Activated CD4-positive, alpha-beta T cell treated with anti-CD3 and anti-CD28 coated beads, Interleukin-2, amount 50 U/mL, for 1 hour (primary cell): Measurements from ENCODE around the gene PAX4.
"Not testable (repeated sequence)": the region's sequence is repeated elsewhere in the genome, so short reads cannot be mapped to it uniquely, and the experiment has no call there.

Experiments used
- DNase-seq: peaks from one replicate; pipeline ENCODE4 v3.0.0-alpha.2; 2020

PAX4 gene

DNA sequence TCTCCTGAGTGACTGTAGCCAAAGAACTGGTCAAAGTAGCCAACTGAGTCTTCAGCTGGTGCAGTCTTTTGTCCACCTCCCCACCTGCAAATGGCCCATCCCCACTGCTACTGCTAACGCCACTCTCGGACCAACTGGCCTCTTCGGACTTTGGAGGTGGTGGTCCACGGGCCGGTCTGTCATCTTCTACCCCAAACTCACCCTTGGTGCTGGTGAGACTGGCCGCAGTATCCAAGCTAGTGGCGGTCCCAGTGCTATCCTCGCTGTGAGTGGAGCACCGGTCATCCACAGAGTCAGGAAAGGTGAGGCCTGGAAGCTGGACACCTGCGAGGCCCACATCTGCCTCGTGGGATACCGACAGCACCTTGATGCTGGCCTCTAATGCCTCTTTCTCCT lies 33.3 kb downstream of the PAX4 start:
- DNase-seq: no peak

DNA sequence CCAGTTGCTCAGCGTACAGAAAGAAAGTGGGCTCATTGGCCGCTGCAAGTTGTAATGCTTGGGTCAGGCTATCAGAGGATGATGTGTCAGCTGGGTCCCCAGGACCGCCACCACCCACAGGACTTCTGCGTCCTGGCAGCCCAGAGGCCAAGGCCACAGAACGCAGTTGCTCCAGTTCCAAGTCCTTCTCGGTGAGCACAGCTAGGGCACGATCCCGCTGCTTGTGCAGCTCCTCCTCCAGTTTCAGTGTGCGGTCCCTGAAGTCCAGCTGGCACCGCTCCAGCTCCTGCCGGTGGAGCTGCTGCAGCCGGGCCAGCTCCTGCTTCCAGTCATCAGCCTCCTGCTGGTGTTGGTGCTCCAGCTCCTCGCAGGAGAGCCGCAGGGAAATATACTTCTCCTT lies 35.6 kb downstream of the PAX4 start:
- no peak for DNase-seq

GRCh38 chr7:127581716-127582115 lies 36.2 kb downstream of the PAX4 start:
- no peak for DNase-seq

DNA sequence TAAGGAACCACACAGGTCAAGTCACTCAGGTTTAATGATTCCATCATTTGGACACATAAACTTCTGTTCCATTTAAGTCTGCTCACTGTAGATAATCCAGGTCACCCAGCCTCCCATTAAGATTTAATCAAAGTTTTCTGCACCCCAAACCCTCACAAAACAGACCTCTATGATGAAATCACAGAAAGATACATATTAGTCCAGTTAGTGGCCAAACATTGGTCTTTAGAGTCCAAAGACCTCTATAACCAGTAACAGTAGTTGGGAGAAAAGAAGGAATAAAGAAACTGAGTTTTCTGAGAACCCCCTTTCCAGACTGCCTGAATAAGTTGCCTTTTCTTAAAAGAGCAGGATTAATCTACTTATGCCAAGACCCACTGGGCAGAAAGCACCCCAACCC lies 37.3 kb downstream of the PAX4 start:
- DNase-seq: no peak

DNA sequence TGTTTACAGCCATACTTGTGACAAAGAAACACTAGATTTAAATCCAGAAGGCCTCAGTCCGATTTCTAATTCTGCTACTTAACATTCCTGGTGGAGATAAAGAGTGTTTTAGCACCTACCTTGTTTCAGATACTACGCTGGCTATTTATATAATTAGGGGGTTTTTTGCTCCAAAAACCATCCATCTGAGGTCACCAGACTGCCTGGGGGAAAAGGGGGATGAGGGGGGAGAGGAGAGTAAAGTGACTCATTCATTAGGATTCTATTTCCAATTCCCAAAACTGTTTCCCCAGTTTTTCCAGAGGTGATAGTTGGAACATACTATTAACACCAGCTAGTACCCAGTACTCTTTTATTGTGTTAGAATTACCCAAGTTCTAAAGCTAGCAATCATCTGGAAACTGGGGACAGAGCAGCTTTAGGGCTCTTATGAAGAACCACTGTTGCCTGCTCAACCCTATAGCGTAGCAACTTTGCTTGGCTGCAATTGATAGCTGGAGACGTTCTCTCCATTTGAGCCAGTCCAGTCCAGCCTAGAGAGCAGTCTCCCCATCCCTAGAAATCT lies 39.1 kb downstream of the PAX4 start:
- no peak for DNase-seq

DNA sequence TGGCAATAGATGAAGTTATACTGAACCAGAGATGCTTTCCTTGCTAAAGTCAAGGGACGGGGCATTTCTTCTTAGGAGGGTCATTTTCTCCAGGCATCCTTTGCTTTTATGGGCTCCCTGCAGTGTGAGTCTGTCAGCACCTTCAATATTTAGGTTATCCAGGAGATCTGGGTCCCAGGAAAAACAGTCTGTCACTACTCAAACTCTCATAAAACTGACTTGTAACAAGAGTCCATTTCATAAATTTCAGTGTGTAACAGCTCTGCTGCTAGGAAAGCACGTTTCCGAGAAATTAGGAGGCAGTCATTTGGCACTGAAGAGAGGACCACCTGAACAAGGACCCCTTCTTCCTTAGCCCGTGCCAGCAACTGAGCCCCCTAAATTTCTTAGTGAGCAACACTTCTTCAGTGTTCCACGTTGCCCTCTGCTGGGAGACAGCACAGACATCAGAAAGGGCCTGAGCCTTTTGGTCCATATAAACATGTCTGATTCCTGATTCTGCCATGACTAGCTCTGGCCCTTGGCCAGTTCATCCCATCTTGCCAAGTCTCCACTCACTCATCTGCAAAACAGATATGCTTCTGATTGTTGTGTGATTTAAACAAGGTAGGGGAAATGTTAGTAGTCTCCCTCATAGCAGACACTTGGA lies 39.8 kb downstream of the PAX4 start:
- DNase-seq: no peak

DNA sequence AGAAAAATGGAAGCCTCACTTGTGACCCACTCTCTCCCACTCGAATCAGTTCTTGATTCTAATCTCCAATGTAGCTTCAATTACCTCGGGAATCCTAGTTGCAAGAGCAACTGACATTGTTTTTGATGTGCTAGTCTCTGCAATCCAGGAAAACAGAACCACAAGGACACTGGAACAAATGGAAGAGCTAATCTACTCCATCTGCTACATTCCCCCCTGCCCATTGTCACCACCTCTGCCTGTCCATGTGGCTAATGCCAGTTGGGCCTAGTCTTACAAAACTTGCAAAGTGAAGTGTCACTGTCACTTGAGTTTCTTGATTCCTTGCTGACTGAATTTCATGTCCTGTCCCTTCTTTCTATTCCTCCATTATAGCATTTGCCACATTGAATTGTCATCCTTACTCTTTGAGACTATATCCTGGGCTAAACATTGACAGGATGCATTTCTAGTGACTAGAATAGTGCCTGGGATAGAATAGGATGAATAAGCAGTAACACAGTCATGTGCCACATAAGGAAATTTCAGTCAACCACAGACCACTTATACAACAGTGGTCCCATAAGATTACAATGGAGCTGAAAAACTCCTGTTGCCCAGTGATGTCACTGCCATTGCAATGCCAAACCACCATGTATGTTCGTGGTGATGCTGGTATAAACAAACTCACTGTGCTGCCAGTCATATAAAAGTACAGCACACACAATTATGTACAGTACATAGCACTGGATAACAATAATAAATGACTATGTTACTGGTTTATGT lies 46.0 kb downstream of the PAX4 start:
- DNase-seq: no peak

- not testable (repeated sequence) for DNase-seq
Observed at GRCh38 chr7:127568034-127568433, 49.9 kb downstream of the PAX4 start.

GRCh38 chr7:127566242-127566641 lies 51.7 kb downstream of the PAX4 start:
- no peak for DNase-seq
